GM23248 (cell line): ENCODE results near the gene SGF29. TPM values are rescaled to one million over a fixed set of nuclear protein-coding genes. Genes with fewer than 3 reads are reported as not detected.

Source experiments
- DNase-seq: peaks from one replicate; pipeline ENCODE4 v3.0.0-alpha.2; 2015
- H2AFZ ChIP-seq: fragments of 200-600 bp; sonication (generic); 2 replicates; pipeline ENCODE4 v1.6.1; 2016; ENCODE audit warnings: antibody characterized with exemption
- H3F3A ChIP-seq: fragments of 200-600 bp; sonication (generic); 2 replicates; pipeline ENCODE4 v1.6.1; 2016; ENCODE audit warnings: mild to moderate bottlenecking, antibody characterized with exemption, mixed run types; ENCODE audit not compliant: insufficient read depth
- H3K27ac ChIP-seq: fragments of 200-600 bp; sonication (generic); 2 replicates; pipeline ENCODE4 v1.5.1; 2016; ENCODE audit warnings: mild to moderate bottlenecking
- H3K27me3 ChIP-seq: fragments of 200-600 bp; sonication (generic); replicated peaks from 2 replicates; pipeline ENCODE4 v1.6.1; 2016; ENCODE audit warnings: mild to moderate bottlenecking; ENCODE audit not compliant: insufficient read depth
- H3K36me3 ChIP-seq: fragments of 200-600 bp; sonication (generic); 2 replicates; pipeline ENCODE4 v1.6.1; 2016; ENCODE audit warnings: low read depth, mild to moderate bottlenecking
- H3K4me1 ChIP-seq: fragments of 200-600 bp; sonication (generic); 2 replicates; pipeline ENCODE4 v1.6.1; 2016; ENCODE audit warnings: mild to moderate bottlenecking; ENCODE audit not compliant: insufficient read depth
- H3K4me2 ChIP-seq: fragments of 200-600 bp; sonication (generic); one replicate; pipeline ENCODE4 v1.6.1; 2016; ENCODE audit warnings: mild to moderate bottlenecking; ENCODE audit not compliant: unreplicated experiment
- H3K4me3 ChIP-seq: fragments of 200-600 bp; sonication (generic); 2 replicates; pipeline ENCODE4 v1.5.1; 2016; ENCODE audit warnings: mild to moderate bottlenecking
- H3K79me2 ChIP-seq: fragments of 200-600 bp; sonication (generic); 2 replicates; pipeline ENCODE4 v1.6.1; 2016; ENCODE audit warnings: mild to moderate bottlenecking; ENCODE audit not compliant: insufficient read depth
- H3K9ac ChIP-seq: fragments of 200-600 bp; sonication (generic); 2 replicates; pipeline ENCODE4 v1.6.1; 2016; ENCODE audit warnings: mild to moderate bottlenecking
- H3K9me2 ChIP-seq: fragments of 200-600 bp; sonication (generic); 2 replicates; pipeline ENCODE4 v1.6.1; 2016; ENCODE audit warnings: mixed run types, mild to moderate bottlenecking, moderate library complexity; ENCODE audit not compliant: insufficient read depth
- H3K9me3 ChIP-seq: fragments of 200-600 bp; sonication (generic); one replicate; pipeline ENCODE4 v1.6.1; 2017; ENCODE audit warnings: low read depth
- H4K20me1 ChIP-seq: fragments of 200-600 bp; sonication (generic); 2 replicates; pipeline ENCODE4 v1.6.0; 2016; ENCODE audit not compliant: insufficient read depth
- EZH2 ChIP-seq: fragments of 200-600 bp; sonication (generic); IDR thresholded peaks from 2 replicates; pipeline ENCODE4 v1.6.1; 2018; ENCODE audit warnings: antibody characterized with exemption, mild to moderate bottlenecking; ENCODE audit not compliant: insufficient read depth, poor library complexity, severe bottlenecking
- EZH2phosphoT487 ChIP-seq: fragments of 200-600 bp; sonication (generic); IDR thresholded peaks from 2 replicates; pipeline ENCODE4 v1.6.1; 2018; ENCODE audit warnings: antibody characterized with exemption, moderate library complexity, mild to moderate bottlenecking, low read depth; ENCODE audit not compliant: insufficient read depth
- WGBS, 2 experiments: methylation state at CpG; one replicate each; pipeline ENCODE4 v1.1.6; 2015 to 2017; ENCODE audit warnings: low lambda C conversion rate in 2 of 2, low coverage in 1 of 2; ENCODE audit errors: missing lambda C conversion rate in 2 of 2; 5-methylcytosine and 5-hydroxymethylcytosine counted together
- in situ Hi-C: fragments of 300-500 bp; cut with MboI; formaldehyde crosslinking; loops from 2 replicates; pipeline ENCODE4 v1.15.0; 2020
- polyA plus RNA-seq: library from polyadenylated mRNA; unstranded; fragments of >200 nt; fragmentation: Nextera tagmentation; extraction: Ambion mirVana; gene quantifications from 2 replicates; pipeline ENCODE4 v1.2.1, GENCODE V29; 2016
- total RNA-seq: library from RNA; depleted of rRNA; stranded (reverse); fragments of >200 nt; shearing (Covaris generic); gene quantifications from 2 replicates; pipeline ENCODE4 v1.2.3, GENCODE V29; 2014

The SGF29 gene
- total and polyA plus RNA-seq, 2 experiments from 2014 or later: 6.3 to 9.9 TPM

DNA sequence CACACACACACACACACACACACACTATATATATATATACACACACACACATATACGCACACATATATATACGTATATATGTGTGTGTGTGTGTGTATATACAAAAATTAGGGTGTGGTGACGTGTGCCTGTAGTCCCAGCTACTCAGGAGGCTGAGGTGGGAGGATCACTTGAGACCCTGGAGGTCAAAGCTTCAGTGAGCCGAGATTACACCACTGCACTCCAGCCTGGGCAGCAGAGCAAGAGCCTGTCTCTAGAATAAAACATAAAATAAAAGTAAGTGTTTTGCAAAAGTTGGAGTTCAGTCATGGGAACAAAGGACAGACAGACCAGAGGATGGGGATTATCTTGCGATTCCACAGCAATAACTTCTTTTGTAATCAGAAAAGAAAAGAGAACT is 25.7 kb upstream of the SGF29 start:
- no peaks in the 10 kb centered on the region for H4K20me1 ChIP-seq
- no peaks in the 10 kb centered on the region for H3K4me1 ChIP-seq
- H3K9ac ChIP-seq: no peak overlapping the region
- H3K27ac ChIP-seq: no peak overlapping the region
- H3K79me2 ChIP-seq: no peaks in the 10 kb centered on the region
- no peak overlapping the region for H3K4me3 ChIP-seq
- no peaks in the 10 kb centered on the region for H3K9me2 ChIP-seq
- H2AFZ ChIP-seq: no peak overlapping the region
- in situ Hi-C loops: loop anchor here (25.0 kb wide), 1 partner anchor 409 kb away; the partner anchor contains the start of genes CD19 and RABEP2
- H3K4me2 ChIP-seq: no peak overlapping the region
- H3K36me3 ChIP-seq: no peaks in the 10 kb centered on the region
- H3K9me3 ChIP-seq: no peaks in the 10 kb centered on the region
- no peaks in the 10 kb centered on the region for H3K27me3 ChIP-seq
- WGBS, 2 experiments: 90 to 91% methylated on average over 4 to 5 of the region's 5 CpGs
- no peak for DNase-seq
- no peaks in the 10 kb centered on the region for H3F3A ChIP-seq
- TF ChIP-seq EZH2phosphoT487 (no peak), EZH2 (no peak)

DNA sequence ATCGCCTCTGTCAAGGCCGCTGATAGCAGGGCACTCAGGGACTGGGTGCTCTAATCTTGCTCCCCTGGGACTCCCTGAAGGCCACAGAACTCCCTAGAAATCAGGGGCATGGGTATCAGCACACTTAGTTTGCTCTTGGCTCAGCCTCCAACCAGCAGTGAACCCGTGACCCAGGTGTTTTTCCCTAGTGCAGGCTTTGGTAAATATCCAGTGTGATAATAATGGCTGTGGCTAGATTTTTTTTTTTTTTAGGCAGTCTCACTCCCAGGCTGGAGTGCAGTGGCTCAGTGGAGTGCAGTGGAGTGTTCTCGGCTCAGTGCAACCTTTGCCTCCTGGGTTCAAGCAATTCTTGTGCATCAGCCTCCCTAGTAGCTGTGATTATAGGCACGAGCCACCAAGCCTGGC is 25.3 kb upstream of the SGF29 start:
- WGBS, 2 experiments: 83% methylated on average over 5 of the region's 5 CpGs
- no peak overlapping the region for H3K4me2 ChIP-seq
- in situ Hi-C loops: loop anchor here (25.0 kb wide), 1 partner anchor 409 kb away; the partner anchor contains the start of genes CD19 and RABEP2
- H3K4me1 ChIP-seq: no peaks in the 10 kb centered on the region
- H3K4me3 ChIP-seq: no peak overlapping the region
- no peaks in the 10 kb centered on the region for H3K27me3 ChIP-seq
- no peak overlapping the region for H3K9ac ChIP-seq
- no peaks in the 10 kb centered on the region for H3K9me2 ChIP-seq
- H3F3A ChIP-seq: no peaks in the 10 kb centered on the region
- no peaks in the 10 kb centered on the region for H3K9me3 ChIP-seq
- no peak overlapping the region for H2AFZ ChIP-seq
- no peaks in the 10 kb centered on the region for H4K20me1 ChIP-seq
- no peaks in the 10 kb centered on the region for H3K36me3 ChIP-seq
- no peak for DNase-seq
- no peak overlapping the region for H3K27ac ChIP-seq
- no peaks in the 10 kb centered on the region for H3K79me2 ChIP-seq
- TF ChIP-seq EZH2 (no peak), EZH2phosphoT487 (no peak)

DNA sequence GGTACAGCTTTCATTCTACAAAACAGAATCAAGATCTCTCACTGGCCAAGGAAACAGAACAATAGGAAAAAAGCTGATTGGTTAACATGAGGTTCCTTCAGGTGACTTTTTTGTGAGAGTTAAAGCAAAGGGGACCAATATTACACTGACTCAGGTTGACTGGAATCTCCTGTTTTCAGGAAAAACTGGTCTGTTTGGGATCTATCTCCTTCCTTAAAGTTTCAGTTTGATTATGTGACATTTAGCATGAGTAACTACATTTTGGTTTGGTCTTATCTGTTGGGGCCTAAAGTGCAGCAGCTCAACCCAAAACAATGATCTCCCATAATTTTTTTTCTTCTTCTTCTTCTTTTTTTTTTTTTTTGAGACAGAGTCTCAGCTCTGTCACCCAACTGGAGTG is 24.6 kb upstream of the SGF29 start:
- in situ Hi-C loops: loop anchor here (25.0 kb wide), 1 partner anchor 408 kb away; the partner anchor contains the start of genes CD19 and RABEP2
- Histone ChIP-seq H3F3A (no peaks in the 10 kb centered on the region), H3K27ac (no peak overlapping the region), H3K36me3 (no peaks in the 10 kb centered on the region), H3K4me1 (no peaks in the 10 kb centered on the region), H2AFZ (no peak overlapping the region), H4K20me1 (no peaks in the 10 kb centered on the region), H3K9me3 (no peaks in the 10 kb centered on the region), H3K27me3 (no peaks in the 10 kb centered on the region), H3K4me3 (no peak overlapping the region), H3K4me2 (no peak overlapping the region), H3K79me2 (no peaks in the 10 kb centered on the region), H3K9ac (no peak overlapping the region), H3K9me2 (no peaks in the 10 kb centered on the region)
- no peak for TF ChIP-seq EZH2
- TF ChIP-seq EZH2phosphoT487: no peak
- DNase-seq: no peak

DNA sequence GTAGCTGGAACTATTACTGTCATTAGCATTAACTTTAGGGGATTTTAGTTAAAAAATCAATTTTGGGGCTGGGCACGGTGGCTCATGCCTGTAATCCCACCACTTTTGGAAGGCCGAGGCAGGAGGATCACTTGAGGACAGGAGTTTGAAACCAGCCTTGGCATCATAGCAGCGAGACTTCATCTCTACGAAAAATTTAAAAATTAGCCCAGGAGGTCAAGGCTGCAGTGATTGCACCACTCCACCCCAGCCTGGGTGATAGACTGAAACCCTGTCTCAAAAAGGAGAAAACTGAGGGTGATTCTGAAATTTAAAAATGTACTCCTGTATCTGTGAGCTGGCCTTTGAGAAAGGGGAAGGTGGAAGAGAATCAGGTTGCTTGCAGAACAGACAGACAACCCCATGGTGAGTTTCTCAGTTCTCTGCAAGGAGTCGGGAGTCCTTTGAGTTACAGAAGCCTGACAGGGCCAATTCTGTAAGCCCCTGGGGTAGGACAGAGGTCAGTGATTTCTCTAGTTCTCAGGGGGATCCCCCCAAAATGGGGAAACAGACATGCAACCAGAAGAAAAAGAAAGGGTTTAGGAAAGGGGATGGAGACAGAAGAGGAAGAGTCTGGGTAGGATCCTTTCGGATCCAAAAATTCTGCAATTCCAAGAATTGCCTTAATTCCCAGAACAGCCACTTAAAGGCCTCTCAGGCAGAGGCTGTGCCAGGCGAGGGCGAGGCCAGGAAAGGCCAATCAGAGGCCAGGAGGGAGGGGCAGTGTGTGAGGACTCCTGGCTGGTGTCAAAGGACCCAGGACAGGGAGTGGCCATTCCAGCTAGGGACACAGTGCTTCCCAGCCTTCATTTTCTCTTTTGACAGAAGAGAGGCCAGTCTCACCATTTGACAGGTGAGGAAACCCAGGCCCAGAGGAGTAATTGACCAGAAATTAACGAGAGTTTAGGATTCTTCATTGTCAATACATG is 21.7 kb upstream of the SGF29 start:
- Histone ChIP-seq H3K9ac (no peak overlapping the region), H3K4me1 (peaks cover 18% of the 10 kb centered on the region), H3K4me2 (no peak overlapping the region), H3K9me3 (no peaks in the 10 kb centered on the region), H3K9me2 (no peaks in the 10 kb centered on the region), H3K79me2 (peaks cover 13% of the 10 kb centered on the region), H4K20me1 (no peaks in the 10 kb centered on the region; the same call in 1 of the 2 replicates), H3F3A (peaks cover 15% of the 10 kb centered on the region; the same call in 1 of the 2 replicates), H3K27me3 (no peaks in the 10 kb centered on the region), H3K4me3 (no peak overlapping the region), H2AFZ (no peak overlapping the region), H3K27ac (no peak overlapping the region), H3K36me3 (peaks cover 21% of the 10 kb centered on the region; the same call in 1 of the 2 replicates)
- in situ Hi-C loops: loop anchor here (25.0 kb wide), 1 partner anchor 405 kb away; the partner anchor contains the start of genes CD19 and RABEP2
- no peak for TF ChIP-seq EZH2phosphoT487
- no peak for TF ChIP-seq EZH2
- DNase-seq: peak; percentile 39
- WGBS, 2 experiments: 47 to 52% methylated on average over 9 of the region's 9 CpGs
